Adrenal gland (tissue), 5 donors: ENCODE measurements around the gene RAI2.

Experiments used
- CTCF ChIP-seq, 6 experiments: fragments of 450-650 bp in 4 of 6; fragments of 200-600 bp in 2 of 6; sonication (generic) in 1 of 6; IDR thresholded peaks; 1 replicate in 5 of 6; 2 replicates in 1 of 6; pipeline versions ENCODE4 v1.5.1 to v1.8.0; 2016 to 2021; ENCODE audit warnings: antibody characterized with exemption in 6 of 6, mild to moderate bottlenecking in 2 of 6, moderate library complexity in 1 of 6
- POLR2A ChIP-seq, 2 donors: fragments of 450-650 bp; IDR thresholded peaks; one replicate each; pipeline ENCODE4 v1.6.1; 2017; ENCODE audit warnings: antibody characterized with exemption in 2 of 2, mild to moderate bottlenecking in 2 of 2, moderate library complexity in 1 of 2
- donor health status: DM: no; HTN: no; CAD: no.

GRCh38 chrX:17824980-17825379, 36.1 kb downstream of the RAI2 start:
- TF ChIP-seq CTCF (IDR thresholded peaks at IDR 0.05) (no peak), POLR2A (IDR thresholded peaks at IDR 0.05) (no peak)
